ENCODE data around the gene GSTA5.
"Not testable (repeated sequence)": the region's sequence is repeated elsewhere in the genome, so short reads cannot be mapped to it uniquely, and the experiment has no call there.

GSTA5 gene

DNA sequence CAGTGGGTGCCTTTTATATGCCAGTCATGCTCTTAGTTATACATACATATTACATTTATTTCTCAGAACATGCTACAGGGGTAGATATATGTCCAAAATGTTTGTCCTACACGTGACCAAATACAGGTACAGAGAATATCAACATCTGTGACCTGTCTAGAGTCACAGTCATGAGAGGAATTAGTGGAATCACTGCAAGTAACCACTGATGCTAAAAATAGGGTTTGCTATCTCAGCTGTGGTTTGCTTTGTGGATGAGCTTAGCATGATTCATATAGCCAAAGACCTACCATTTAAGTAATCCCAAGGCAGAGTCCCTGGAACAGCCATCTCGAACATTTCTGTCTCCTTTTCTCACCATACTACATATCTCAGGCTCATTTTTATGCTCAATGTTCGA is 36.6 kb upstream of the GSTA5 start:
- no peak overlapping the region for H3K4me3 ChIP-seq (ENCODE audit: low read depth, low read length)
- TF ChIP-seq, protein P1, sequence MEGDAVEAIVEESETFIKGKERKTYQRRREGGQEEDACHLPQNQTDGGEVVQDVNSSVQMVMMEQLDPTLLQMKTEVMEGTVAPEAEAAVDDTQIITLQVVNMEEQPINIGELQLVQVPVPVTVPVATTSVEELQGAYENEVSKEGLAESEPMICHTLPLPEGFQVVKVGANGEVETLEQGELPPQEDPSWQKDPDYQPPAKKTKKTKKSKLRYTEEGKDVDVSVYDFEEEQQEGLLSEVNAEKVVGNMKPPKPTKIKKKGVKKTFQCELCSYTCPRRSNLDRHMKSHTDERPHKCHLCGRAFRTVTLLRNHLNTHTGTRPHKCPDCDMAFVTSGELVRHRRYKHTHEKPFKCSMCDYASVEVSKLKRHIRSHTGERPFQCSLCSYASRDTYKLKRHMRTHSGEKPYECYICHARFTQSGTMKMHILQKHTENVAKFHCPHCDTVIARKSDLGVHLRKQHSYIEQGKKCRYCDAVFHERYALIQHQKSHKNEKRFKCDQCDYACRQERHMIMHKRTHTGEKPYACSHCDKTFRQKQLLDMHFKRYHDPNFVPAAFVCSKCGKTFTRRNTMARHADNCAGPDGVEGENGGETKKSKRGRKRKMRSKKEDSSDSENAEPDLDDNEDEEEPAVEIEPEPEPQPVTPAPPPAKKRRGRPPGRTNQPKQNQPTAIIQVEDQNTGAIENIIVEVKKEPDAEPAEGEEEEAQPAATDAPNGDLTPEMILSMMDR (IDR thresholded peaks at IDR 0.05; ENCODE audit: low read depth, low read length, missing control alignments), result no peak
- DNase-seq (ENCODE audit: low read depth), result peak; percentile 69
- in situ Hi-C loops (cut with HindIII; ENCODE audit: low sequenced_read_pairs), result no loop called here

DNA sequence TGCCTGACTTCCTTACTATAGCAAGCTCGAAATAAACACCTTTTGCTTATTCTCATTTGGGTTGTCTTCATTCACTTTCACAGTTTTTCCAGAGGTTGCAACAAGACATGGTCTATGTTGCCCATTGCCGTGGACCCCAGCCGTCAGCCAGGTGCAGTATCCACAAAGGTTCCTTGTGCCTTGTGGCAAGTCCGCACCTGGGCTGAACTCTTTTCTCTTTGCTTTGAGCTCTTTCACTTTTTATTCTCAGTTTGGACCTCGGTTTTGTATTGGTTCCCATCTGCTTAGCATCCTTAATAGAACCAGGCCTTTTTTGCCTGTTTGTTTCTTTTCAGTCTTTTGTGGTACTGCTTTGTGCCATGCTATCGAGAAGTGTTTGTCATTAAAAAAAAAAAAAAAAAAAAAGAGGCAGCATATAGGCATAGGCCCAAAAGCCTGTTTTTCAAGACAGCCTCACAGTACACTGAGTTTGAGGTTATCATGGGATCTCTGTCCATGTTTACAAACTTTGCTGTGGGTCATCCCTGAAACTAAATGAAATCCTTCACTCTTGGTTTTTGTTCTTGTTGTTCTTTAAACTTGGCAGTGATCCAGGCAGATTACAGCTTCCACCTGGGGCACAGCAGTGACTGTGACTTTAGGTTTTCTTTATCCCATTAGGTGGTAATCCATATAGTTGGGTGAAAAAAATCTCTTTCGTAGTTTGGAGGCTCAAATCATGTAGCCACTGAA is 35.6 kb upstream of the GSTA5 start:
- no peak overlapping the region for H3K4me3 ChIP-seq (ENCODE audit: low read depth, low read length)
- no peak for DNase-seq (ENCODE audit: low read depth)
- TF ChIP-seq, protein P1 (IDR thresholded peaks at IDR 0.05; ENCODE audit: low read depth, low read length, missing control alignments), result no peak
- in situ Hi-C loops (cut with HindIII; ENCODE audit: low sequenced_read_pairs), result no loop called here

DNA sequence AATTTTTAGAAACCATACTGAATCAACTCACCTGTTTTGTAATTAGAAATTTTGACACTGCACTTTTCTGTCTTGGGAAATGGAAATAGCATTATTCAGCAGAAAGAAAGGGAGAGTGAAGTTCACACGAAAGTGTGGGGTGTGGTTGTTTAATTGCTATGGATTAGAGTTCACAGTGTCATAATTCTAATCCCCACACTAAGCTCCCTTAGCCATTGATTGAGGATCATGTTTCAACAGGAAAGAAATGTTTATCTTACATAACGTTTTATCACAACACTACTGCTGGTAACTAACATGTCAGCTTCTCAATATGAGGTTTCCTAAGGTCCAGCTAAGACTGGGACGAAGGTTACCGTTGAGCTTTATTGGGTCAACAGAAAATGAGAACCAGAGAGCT is 31.4 kb upstream of the GSTA5 start:
- in situ Hi-C loops (cut with HindIII; ENCODE audit: low sequenced_read_pairs), result no loop called here
- no peak overlapping the region for H3K4me3 ChIP-seq (ENCODE audit: low read depth, low read length)
- TF ChIP-seq, protein P1 (IDR thresholded peaks at IDR 0.05; ENCODE audit: low read depth, low read length, missing control alignments), result no peak
- DNase-seq (ENCODE audit: low read depth), result no peak

DNA sequence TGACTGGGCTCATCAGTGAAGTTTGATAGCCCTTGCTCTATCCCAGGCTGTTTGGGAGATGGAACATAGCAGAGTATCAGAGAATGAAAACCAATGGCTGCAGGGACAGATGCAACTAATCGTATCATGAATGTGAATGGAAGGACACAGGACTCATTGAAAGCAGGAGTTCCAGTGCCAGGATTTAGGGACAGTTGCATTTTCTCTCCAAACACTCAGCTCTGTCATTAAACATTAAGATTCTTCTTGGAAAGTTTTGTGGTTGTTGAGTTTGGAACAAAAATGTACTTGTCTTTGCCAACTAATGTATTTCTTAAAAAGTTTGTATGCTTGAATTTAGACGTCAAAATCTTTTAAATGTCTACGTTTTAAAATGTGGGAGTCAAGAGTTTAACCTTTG is 31.0 kb upstream of the GSTA5 start:
- H3K4me3 ChIP-seq (ENCODE audit: low read depth, low read length), result no peak overlapping the region
- DNase-seq (ENCODE audit: low read depth), result no peak
- TF ChIP-seq, protein P1 (IDR thresholded peaks at IDR 0.05; ENCODE audit: low read depth, low read length, missing control alignments), result no peak
- in situ Hi-C loops (cut with HindIII; ENCODE audit: low sequenced_read_pairs), result no loop called here

DNA sequence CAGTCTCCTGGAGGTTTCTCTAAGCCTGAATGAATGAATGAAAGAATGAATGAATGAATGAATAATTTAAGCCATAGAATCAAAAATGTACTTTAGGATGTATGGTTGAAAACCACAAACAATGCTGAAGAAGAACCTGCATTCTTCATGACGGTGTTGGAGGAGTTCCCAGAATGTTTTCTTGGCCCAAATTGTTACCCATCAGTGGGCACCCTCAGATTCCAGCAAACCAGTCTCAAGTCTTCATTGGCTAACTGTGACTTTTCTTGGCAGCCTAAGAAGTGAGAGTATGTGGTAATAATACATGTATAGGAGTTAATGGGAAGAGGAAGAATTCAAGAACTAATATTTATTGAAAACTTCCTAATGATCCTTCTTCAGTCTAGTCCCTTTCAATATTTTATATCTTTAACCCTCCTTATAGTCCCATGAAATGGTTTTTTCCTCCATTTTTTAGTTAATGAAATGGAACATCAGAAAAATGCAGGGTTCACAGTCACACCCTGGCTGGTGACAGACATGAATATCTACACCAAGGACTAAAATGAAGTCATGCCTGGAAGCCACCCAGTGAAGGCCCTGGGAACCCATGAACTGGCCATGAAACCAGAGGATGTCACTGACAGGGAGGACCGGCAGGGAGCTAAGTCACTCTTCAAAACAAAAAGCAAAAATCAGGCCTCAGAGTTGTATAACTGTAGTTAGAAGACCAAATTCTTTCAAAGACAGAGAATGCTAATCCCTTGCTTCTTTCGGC is 29.9 kb upstream of the GSTA5 start:
- DNase-seq (ENCODE audit: low read depth), result peak; percentile 48
- H3K4me3 ChIP-seq (ENCODE audit: low read depth, low read length); in situ Hi-C loops (cut with HindIII; ENCODE audit: low sequenced_read_pairs): not testable (repeated sequence)

DNA sequence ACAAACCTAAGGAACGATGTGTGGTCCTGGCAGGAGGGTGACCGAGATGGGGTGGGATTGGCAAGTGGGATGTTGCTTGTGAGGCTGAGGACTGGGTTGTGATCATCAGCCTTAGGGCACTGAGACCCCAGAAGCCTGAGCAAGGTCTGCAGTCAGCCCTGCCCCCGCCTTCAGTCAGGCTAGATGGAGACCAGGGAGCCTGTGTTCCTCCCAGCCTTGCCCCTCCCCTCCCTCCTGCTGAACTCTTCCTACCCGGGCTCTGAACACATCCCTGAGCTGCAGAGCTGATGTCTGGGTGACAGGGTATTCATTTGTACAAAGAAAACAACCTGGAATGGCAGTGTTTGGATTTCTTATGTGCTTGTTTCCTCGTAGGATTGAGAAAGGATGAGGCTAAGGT is 28.3 kb upstream of the GSTA5 start:
- H3K4me3 ChIP-seq (ENCODE audit: low read depth, low read length); in situ Hi-C loops (cut with HindIII; ENCODE audit: low sequenced_read_pairs): not testable (repeated sequence)

DNA sequence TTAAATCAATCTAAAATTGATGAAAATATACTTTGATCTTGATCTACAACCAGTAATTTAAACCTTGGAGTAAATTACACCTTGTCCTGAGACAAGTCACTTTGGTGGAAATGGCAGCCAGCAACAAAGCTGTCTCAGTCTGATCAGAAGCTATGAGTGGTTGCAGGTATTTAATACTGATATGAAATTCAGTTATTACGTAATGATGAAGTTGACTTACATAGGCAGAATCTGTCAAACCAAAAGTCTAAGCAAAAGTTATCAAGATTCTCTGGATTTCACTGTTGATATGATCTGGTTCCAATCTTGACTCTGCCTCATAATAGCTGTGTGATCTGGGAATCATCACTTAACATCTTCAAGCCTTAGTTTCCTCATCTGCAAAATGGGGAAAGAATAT is 27.6 kb upstream of the GSTA5 start:
- TF ChIP-seq, protein P1 (IDR thresholded peaks at IDR 0.05; ENCODE audit: low read depth, low read length, missing control alignments), result no peak
- H3K4me3 ChIP-seq (ENCODE audit: low read depth, low read length), result no peak overlapping the region
- no peak for DNase-seq (ENCODE audit: low read depth)
- in situ Hi-C loops (cut with HindIII; ENCODE audit: low sequenced_read_pairs), result no loop called here

More for the DNA sequence above, 28.3 kb upstream of the GSTA5 start:
- not testable (repeated sequence) for DNase-seq (ENCODE audit: low read depth)

DNA sequence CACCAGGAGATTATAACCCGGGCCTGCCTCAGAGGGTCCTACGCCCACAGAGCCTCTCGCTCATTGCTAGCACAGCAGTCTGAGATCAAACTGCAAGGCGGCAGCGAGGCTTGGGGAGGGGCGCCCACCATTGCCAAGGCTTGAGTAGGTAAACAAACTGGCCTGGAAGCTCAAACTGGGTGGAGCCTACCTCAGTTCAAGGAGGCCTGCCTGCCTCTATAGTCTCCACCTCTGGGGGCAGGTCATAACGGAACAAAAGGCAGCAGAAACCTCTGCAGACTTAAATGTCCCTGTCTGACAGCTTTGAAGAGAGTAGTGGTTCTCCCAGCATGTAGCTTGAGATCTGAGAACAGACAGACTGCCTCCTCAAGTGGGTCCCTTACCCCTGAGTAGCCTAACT is 20.5 kb upstream of the GSTA5 start:
- in situ Hi-C loops (cut with HindIII; ENCODE audit: low sequenced_read_pairs); DNase-seq (ENCODE audit: low read depth): not testable (repeated sequence)

More for the DNA sequence above, 20.5 kb upstream of the GSTA5 start:
- not testable (repeated sequence) for H3K4me3 ChIP-seq (ENCODE audit: low read depth, low read length)

All from astrocyte of the cerebellum (primary cell).